Activated T-cell treated with anti-CD3 and anti-CD28 coated beads, Interleukin-2, amount 50 U/mL, for 1 hour (primary cell): ENCODE measurements around the gene ACAP1.

Experiments
- DNase-seq: peaks from one replicate; pipeline ENCODE4 v3.0.0-alpha.2; 2020

ACAP1 gene

GRCh38 chr17:7336240-7337175 is at the start of gene ACAP1:
TSS of gene ACAP1 (plus strand) at chr17:7336529. CDS start at chr17:7336735, 206 bp downstream.
- DNase-seq: peak; percentile 88

- DNase-seq: no peak
Measured at GRCh38 chr17:7289256-7290032, 46.9 kb upstream of the ACAP1 start.

GRCh38 chr17:7290166-7290565 is 46.2 kb upstream of the ACAP1 start:
- DNase-seq: no peak

- no peak for DNase-seq
Measured at GRCh38 chr17:7290685-7291084, 45.6 kb upstream of the ACAP1 start.

- DNase-seq: no peak
Measured at GRCh38 chr17:7292194-7292593, 44.1 kb upstream of the ACAP1 start.

- DNase-seq: no peak
Measured at GRCh38 chr17:7292729-7293128, 43.6 kb upstream of the ACAP1 start.

GRCh38 chr17:7293159-7293558 is 43.2 kb upstream of the ACAP1 start:
- no peak for DNase-seq

- DNase-seq: peak; percentile 39
Measured at GRCh38 chr17:7293816-7294613, 42.3 kb upstream of the ACAP1 start.

GRCh38 chr17:7294614-7295153 is 41.6 kb upstream of the ACAP1 start, which contains the start of gene YBX2:
TSS of gene YBX2 (minus strand) at chr17:7294639. CDS start at chr17:7294500, 139 bp downstream.
- peak; percentile 74 for DNase-seq

GRCh38 chr17:7295230-7296180 is 40.8 kb upstream of the ACAP1 start:
- DNase-seq: no peak

- DNase-seq: peak; percentile 74
Measured at GRCh38 chr17:7296189-7296861, 40.0 kb upstream of the ACAP1 start.

- no peak for DNase-seq
Measured at GRCh38 chr17:7304179-7304578, 32.1 kb upstream of the ACAP1 start.

GRCh38 chr17:7306911-7307685 is 29.2 kb upstream of the ACAP1 start, which contains the start of gene EIF5A:
TSS of gene EIF5A (plus strand) at chr17:7307628. CDS start at chr17:7309636, 2,008 bp downstream.
- peak; percentile 99 for DNase-seq

GRCh38 chr17:7307686-7308624 is 28.4 kb upstream of the ACAP1 start:
- DNase-seq: peak; percentile 67

- peak; percentile 82 for DNase-seq
Measured at GRCh38 chr17:7308625-7309433, 27.5 kb upstream of the ACAP1 start.

- DNase-seq: no peak
Measured at GRCh38 chr17:7309628-7310027, 26.7 kb upstream of the ACAP1 start.

GRCh38 chr17:7311110-7311705 is 25.1 kb upstream of the ACAP1 start:
- DNase-seq: no peak
